Measurements from ENCODE around the gene FARP2.

FARP2 gene

DNA sequence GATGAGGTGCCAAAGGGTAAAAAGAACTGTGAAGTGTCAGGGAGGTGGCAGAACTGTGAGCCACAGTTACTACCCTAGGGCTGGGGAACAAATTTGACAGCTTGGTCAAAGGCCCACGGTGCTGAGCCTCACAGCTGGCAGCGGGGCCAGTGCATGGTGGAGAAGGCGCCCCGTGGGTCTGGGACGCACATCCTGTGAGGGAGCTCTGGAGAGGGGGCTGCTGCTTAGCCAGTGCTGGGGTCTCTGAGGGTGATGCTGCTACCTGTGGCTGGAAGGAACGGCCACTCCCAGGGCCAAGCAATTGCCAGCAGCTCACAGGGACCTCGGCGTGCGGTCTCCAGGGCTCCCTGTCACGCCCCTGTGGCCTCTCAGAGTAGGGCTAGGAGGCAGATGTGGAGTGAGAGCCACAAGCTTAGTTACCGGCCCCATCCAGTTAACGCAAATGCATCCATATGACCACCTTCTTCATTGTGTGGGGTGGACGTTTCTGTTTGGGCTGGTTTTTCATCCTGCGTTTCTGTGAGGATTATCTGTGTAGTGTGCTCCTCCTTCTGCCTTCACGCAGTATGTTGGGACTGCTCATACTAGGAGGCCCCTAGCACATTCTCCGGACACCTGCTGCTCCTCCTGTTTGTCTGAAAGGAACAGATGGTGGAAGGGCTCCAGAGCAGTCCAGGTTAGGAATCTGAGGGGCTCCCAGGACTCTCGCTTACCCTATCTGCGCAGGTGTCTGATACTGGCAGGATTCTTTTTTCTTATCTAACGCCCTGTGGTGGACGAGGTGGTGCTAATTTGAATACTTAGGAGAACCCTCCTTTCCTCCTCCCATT lies 126.3 kb downstream of the FARP2 start:
- H3K4me1 ChIP-seq (ENCODE audit: control insufficient read depth in 1 of 2, insufficient read depth in 2 of 2, low read length in 2 of 2): no peaks in the 10 kb centered on the region
- H3K9me3 ChIP-seq (ENCODE audit: control insufficient read depth in 1 of 2, low read length in 2 of 2): no peaks in the 10 kb centered on the region
- no peaks in the 10 kb centered on the region for H3K27me3 ChIP-seq (ENCODE audit: low read depth, low read length)
- H3K36me3 ChIP-seq (ENCODE audit: control insufficient read depth in 1 of 2, insufficient read depth in 2 of 2, low read length in 2 of 2): peaks cover 19 to 21% of the 10 kb centered on the region in 2 donors
- no peak overlapping the region for H3K27ac ChIP-seq (ENCODE audit: low read length)
- H3K4me3 ChIP-seq (ENCODE audit: low read depth in 1 of 2, low read length in 2 of 2): no peak overlapping the region

DNA sequence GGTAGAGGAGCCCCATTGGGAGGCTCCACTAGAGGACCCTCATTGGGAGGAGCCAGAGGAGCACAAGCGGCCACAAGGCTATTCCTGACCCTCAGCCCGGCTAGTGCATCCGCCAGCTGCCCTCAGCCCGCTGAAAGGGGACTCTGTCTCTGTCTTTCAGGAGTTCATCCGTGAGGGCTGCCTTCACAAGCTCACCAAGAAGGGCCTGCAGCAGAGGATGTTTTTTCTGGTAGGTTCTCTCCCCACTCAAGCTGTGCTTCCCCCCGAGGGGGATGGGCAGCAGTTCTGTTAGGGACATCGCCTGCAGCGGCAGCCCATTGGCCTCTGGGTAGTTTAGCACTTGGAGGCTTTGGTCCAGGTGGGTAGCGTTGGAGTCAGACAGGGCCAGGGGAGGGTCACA lies 127.2 kb downstream of the FARP2 start:
- Histone ChIP-seq H3K27me3 (ENCODE audit: low read depth, low read length) (no peaks in the 10 kb centered on the region), H3K4me1 (ENCODE audit: control insufficient read depth in 1 of 2, insufficient read depth in 2 of 2, low read length in 2 of 2) (no peaks in the 10 kb centered on the region), H3K4me3 (ENCODE audit: low read depth in 1 of 2, low read length in 2 of 2) (no peak overlapping the region), H3K9me3 (ENCODE audit: control insufficient read depth in 1 of 2, low read length in 2 of 2) (no peaks in the 10 kb centered on the region), H3K36me3 (ENCODE audit: control insufficient read depth in 1 of 2, insufficient read depth in 2 of 2, low read length in 2 of 2) (peaks cover 17 to 19% of the 10 kb centered on the region in 2 donors), H3K27ac (ENCODE audit: low read length) (no peak overlapping the region)

DNA sequence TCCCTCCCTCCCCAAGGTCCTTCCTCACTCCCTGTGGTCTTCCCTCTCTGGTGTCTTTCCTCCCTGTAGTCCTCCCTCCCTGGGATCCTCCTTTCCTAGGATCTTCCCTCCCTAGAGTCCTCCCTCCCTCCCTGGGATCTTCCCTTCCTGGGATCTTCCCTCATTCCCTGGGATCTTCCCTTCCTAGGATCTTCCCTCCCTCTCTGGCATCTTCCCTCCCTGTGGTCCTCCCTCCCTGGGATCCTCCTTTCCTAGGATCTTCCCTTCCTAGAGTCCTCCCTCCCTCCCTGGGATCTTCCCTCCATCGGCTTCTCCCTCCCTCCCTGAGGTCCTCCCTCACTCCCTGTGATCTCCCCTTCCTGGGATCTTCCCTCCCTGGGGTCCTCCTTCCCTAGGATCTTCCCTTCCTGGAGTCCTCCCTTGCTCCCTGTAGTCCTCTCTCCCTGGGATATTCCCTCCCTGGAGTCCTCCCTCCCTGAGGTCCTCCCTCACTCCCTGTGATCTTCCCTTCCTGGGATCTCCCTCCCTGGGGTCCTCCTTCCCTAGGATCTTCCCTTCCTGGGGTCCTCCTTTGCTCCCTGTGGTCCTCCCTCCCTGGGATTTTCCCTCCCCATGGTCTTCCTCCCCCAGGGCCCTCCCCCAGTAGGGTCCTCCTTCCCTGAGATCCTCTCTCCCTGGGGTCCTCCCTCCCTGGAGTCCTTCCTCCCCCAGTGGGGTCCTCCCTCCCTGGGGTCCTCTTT lies 129.3 kb downstream of the FARP2 start:
- Histone ChIP-seq H3K4me1 (ENCODE audit: control insufficient read depth in 1 of 2, insufficient read depth in 2 of 2, low read length in 2 of 2) (no peaks in the 10 kb centered on the region), H3K27ac (ENCODE audit: low read length) (no peak overlapping the region), H3K36me3 (ENCODE audit: control insufficient read depth in 1 of 2, insufficient read depth in 2 of 2, low read length in 2 of 2) (peaks cover 7 to 10% of the 10 kb centered on the region in 2 donors), H3K9me3 (ENCODE audit: control insufficient read depth in 1 of 2, low read length in 2 of 2) (no peaks in the 10 kb centered on the region), H3K27me3 (ENCODE audit: low read depth, low read length) (no peaks in the 10 kb centered on the region), H3K4me3 (ENCODE audit: low read depth in 1 of 2, low read length in 2 of 2) (no peak overlapping the region)

DNA sequence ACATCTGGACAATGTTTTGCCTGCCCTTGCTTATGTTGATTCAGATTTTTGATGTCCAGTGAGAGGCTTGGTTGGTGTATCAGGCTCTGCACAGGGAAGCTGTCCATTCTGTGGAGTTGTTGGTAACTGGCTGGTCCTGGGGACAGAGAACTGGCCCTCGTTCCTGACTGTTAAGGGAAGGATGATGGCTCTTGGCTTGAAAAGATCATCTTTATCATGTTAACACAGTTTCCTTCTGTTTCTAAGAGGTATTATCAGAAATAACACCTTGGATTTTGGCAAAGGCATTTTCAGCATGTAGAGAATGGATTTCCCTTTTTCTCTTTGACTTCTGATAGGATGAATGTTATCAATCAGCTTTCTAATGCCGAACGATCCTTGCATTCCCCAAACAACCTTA lies 133.0 kb downstream of the FARP2 start:
- H3K36me3 ChIP-seq (ENCODE audit: control insufficient read depth in 1 of 2, insufficient read depth in 2 of 2, low read length in 2 of 2): peaks cover 4 to 37% of the 10 kb centered on the region in 2 donors

DNA sequence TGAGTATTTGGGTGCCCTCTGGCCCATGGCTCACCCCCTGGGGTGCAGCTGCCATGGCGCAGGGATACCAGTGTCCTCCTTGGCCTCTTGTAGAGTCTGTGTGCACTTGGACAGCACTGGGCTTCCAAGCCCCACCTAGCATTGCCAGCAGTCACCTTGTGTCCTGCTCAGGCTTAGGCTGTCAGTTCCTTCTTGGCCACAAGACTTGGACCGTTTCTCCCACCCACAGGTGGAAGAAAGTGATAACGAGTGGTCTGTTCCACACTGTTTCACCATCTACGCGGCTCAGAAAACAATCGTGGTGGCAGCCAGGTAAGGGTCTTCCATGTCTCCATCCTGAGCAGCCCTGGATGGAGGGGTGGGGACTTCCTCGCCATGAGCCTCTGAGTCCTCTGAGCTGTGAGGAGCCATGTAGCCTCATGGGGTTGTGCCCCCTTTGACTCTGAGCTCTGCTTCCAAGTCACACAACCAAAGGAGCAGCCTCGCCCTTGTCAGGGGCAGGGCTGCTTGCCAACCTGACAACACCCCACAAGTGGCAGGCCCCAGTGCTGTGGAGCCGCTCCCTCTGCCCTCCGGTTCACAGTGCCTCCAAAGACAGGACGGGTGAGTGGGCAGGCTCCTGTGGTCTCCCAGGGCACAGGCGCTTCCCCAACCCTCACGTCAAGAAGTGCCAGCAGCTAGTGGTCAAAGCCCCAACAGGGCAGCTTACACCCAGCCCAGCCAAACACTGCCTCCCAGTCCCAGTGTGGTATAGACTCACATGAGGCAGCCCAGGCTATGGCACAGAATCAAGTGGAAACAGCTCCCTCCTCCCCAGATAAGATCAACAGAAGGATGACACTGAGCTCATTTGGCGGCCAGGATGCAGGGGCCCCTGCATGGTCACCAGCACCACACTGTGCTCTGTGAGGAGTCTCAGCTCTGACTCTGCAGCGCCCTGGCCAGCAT lies 133.9 kb downstream of the FARP2 start:
- peaks cover 12 to 46% of the 10 kb centered on the region in 2 donors for H3K36me3 ChIP-seq (ENCODE audit: control insufficient read depth in 1 of 2, insufficient read depth in 2 of 2, low read length in 2 of 2)
- H3K27me3 ChIP-seq (ENCODE audit: low read depth, low read length): no peaks in the 10 kb centered on the region
- no peaks in the 10 kb centered on the region for H3K4me1 ChIP-seq (ENCODE audit: control insufficient read depth in 1 of 2, insufficient read depth in 2 of 2, low read length in 2 of 2)
- no peak overlapping the region for H3K27ac ChIP-seq (ENCODE audit: low read length)
- H3K4me3 ChIP-seq (ENCODE audit: low read depth in 1 of 2, low read length in 2 of 2): no peak overlapping the region
- no peaks in the 10 kb centered on the region for H3K9me3 ChIP-seq (ENCODE audit: control insufficient read depth in 1 of 2, low read length in 2 of 2)

More for the DNA sequence above, 133.0 kb downstream of the FARP2 start:
- no peaks in the 10 kb centered on the region for H3K27me3 ChIP-seq (ENCODE audit: low read depth, low read length)
- H3K4me1 ChIP-seq (ENCODE audit: control insufficient read depth in 1 of 2, insufficient read depth in 2 of 2, low read length in 2 of 2): no peaks in the 10 kb centered on the region
- H3K27ac ChIP-seq (ENCODE audit: low read length): no peak overlapping the region
- no peaks in the 10 kb centered on the region for H3K9me3 ChIP-seq (ENCODE audit: control insufficient read depth in 1 of 2, low read length in 2 of 2)
- H3K4me3 ChIP-seq (ENCODE audit: low read depth in 1 of 2, low read length in 2 of 2): no peak overlapping the region

DNA sequence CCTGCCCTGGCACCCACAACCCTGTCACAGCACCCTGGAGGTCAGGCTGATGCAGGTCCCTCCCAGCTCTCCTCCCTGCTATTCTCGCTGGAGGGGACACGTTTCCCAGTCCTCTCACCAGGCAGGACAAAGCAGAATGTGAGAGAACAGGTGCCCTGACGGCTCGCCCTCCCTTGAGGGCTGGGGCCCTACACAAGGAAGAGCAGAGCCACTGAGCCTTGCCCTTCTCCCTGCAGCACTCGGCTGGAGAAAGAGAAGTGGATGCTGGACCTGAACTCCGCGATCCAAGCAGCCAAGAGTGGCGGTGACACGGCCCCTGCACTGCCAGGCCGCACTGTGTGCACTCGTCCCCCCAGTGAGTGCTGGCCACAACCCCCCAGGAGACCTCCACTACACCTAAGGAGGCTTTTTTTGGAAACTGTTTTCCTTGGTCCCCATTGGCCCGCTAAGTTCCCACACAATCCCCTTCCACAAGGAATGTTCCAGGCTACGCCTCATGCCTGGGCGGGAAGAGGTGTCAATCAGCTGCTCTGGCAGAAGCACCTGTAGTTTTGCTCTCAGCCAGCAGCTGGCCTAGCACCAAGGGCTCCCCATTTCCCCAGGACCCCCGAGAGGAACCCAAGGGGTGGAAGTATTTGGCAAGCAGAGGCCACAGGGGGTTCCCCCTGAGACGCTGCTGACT lies 134.9 kb downstream of the FARP2 start:
- Histone ChIP-seq H3K27ac (ENCODE audit: low read length) (no peak overlapping the region), H3K9me3 (ENCODE audit: control insufficient read depth in 1 of 2, low read length in 2 of 2) (no peaks in the 10 kb centered on the region), H3K4me1 (ENCODE audit: control insufficient read depth in 1 of 2, insufficient read depth in 2 of 2, low read length in 2 of 2) (no peaks in the 10 kb centered on the region), H3K36me3 (ENCODE audit: control insufficient read depth in 1 of 2, insufficient read depth in 2 of 2, low read length in 2 of 2) (peaks cover 17 to 56% of the 10 kb centered on the region in 2 donors), H3K27me3 (ENCODE audit: low read depth, low read length) (no peaks in the 10 kb centered on the region), H3K4me3 (ENCODE audit: low read depth in 1 of 2, low read length in 2 of 2) (no peak overlapping the region)

DNA sequence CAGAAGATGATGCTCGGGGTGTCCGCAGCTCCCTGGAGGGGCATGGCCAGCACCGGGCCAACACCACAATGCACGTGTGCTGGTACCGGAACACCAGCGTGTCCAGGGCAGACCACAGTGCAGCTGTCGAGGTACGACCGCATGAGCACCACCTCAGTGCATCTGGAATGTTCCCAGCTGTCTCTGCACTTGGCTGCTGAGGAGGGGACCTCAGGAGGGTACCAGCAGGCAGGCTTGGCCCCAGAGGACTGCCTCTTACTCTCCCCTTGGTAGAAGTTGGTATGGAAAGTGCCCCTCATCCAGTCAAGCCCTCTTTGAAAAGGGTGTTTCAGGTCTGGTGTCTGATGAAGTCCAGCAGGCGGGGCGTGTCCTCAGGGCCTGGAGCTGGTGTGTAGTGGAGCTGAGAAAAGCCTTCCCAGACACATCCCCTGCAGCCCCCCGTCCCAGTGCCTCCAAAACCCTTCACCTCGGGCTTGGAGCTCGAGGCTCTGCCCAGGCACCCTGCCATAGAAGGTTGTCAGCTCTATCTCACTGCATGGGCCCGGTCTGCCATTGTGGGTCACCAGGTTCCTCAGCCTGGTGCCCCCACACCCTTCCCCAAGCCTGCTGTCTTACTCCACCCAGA lies 135.6 kb downstream of the FARP2 start:
- Histone ChIP-seq H3K4me3 (ENCODE audit: low read depth in 1 of 2, low read length in 2 of 2) (no peak overlapping the region), H3K27ac (ENCODE audit: low read length) (no peak overlapping the region), H3K4me1 (ENCODE audit: control insufficient read depth in 1 of 2, insufficient read depth in 2 of 2, low read length in 2 of 2) (no peaks in the 10 kb centered on the region), H3K36me3 (ENCODE audit: control insufficient read depth in 1 of 2, insufficient read depth in 2 of 2, low read length in 2 of 2) (peaks cover 17 to 63% of the 10 kb centered on the region in 2 donors), H3K9me3 (ENCODE audit: control insufficient read depth in 1 of 2, low read length in 2 of 2) (no peaks in the 10 kb centered on the region), H3K27me3 (ENCODE audit: low read depth, low read length) (no peaks in the 10 kb centered on the region)

DNA sequence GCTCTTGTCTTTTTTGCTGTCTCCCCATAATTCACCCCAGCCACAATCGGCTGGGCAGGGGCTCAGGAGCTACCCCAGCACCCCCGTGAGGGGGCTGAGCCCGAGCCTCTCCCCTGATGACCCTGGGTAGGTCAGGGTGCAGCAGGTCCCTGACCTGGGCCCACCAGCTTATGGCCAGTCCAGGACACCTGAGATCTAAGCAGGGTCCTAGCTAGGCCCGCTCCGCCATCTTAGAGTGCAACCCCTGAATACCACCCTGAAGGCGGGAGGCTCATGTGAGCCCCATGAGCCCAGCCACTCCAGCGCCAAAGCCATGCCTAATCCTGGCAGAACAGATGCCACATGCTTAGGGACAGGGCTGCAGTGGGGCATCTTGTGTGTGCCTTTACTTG lies 136.1 kb downstream of the FARP2 start:
- no peak overlapping the region for H3K27ac ChIP-seq (ENCODE audit: low read length)
- no peaks in the 10 kb centered on the region for H3K9me3 ChIP-seq (ENCODE audit: control insufficient read depth in 1 of 2, low read length in 2 of 2)
- peaks cover 17 to 67% of the 10 kb centered on the region in 2 donors for H3K36me3 ChIP-seq (ENCODE audit: control insufficient read depth in 1 of 2, insufficient read depth in 2 of 2, low read length in 2 of 2)

DNA sequence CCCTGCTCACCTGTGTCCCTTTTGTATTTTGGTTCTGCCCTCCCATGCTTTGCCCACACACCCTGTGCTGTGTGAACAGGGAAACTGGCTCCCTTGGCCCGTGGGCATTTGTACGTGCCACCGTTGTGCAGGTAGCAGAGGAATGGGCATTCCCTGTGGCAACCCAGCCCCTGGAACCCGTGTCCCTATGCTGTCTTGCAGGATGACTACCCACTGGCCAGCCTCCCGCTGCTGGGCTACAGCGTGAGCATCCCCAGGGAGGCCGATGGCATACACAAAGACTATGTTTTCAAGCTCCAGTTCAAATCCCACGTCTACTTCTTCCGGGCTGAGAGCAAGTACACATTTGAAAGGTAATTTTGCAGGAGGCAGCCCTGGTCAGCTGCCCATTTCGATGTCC lies 137.0 kb downstream of the FARP2 start:
- Histone ChIP-seq H3K36me3 (ENCODE audit: control insufficient read depth in 1 of 2, insufficient read depth in 2 of 2, low read length in 2 of 2) (peaks cover 17 to 74% of the 10 kb centered on the region in 2 donors), H3K27me3 (ENCODE audit: low read depth, low read length) (no peaks in the 10 kb centered on the region), H3K27ac (ENCODE audit: low read length) (no peak overlapping the region)

More for the DNA sequence above, 136.1 kb downstream of the FARP2 start:
- no peaks in the 10 kb centered on the region for H3K4me1 ChIP-seq (ENCODE audit: control insufficient read depth in 1 of 2, insufficient read depth in 2 of 2, low read length in 2 of 2)
- H3K4me3 ChIP-seq (ENCODE audit: low read depth in 1 of 2, low read length in 2 of 2): no peak overlapping the region
- H3K27me3 ChIP-seq (ENCODE audit: low read depth, low read length): no peaks in the 10 kb centered on the region

DNA sequence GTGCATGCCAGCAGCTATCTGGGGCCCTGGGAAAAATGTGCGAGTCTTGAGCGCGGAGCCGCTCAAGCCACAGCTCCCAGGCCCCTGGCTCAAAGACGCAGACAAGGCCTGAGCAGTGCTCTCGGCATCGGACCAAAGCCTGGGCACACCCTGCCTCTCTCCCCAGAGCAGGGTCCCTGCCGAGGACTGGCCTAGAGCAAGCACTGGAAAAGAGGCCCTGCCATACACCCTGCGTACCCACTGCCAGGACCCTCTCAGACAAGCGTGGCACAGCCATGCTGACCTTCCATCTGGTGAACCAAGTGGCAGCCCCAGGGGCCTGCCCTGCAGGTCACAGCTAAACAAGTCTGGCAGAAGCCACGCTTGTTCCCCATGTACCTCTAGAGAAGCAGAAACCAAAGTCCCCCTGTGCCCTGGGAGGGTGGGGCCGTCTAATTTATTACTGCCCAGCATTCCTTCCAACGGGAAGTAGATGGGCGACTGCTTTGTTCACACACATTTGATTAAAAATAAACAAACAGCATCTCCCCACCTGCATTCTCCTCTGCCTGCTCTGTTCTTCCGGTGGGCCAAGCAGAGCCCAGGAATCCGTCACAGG lies 138.3 kb downstream of the FARP2 start:
- peaks cover 17 to 83% of the 10 kb centered on the region in 2 donors for H3K36me3 ChIP-seq (ENCODE audit: control insufficient read depth in 1 of 2, insufficient read depth in 2 of 2, low read length in 2 of 2)
- no peaks in the 10 kb centered on the region for H3K4me1 ChIP-seq (ENCODE audit: control insufficient read depth in 1 of 2, insufficient read depth in 2 of 2, low read length in 2 of 2)
- no peaks in the 10 kb centered on the region for H3K27me3 ChIP-seq (ENCODE audit: low read depth, low read length)
- no peak overlapping the region for H3K4me3 ChIP-seq (ENCODE audit: low read depth in 1 of 2, low read length in 2 of 2)
- H3K9me3 ChIP-seq (ENCODE audit: control insufficient read depth in 1 of 2, low read length in 2 of 2): no peaks in the 10 kb centered on the region
- H3K27ac ChIP-seq (ENCODE audit: low read length): no peak overlapping the region

More for the DNA sequence above, 137.0 kb downstream of the FARP2 start:
- Histone ChIP-seq H3K9me3 (ENCODE audit: control insufficient read depth in 1 of 2, low read length in 2 of 2) (no peaks in the 10 kb centered on the region), H3K4me1 (ENCODE audit: control insufficient read depth in 1 of 2, insufficient read depth in 2 of 2, low read length in 2 of 2) (no peaks in the 10 kb centered on the region), H3K4me3 (ENCODE audit: low read depth in 1 of 2, low read length in 2 of 2) (no peak overlapping the region)
